HG03457 (cell line): Measurements from ENCODE around the gene DDX5.
"Not testable (repeated sequence)": the region's sequence is repeated elsewhere in the genome, so short reads cannot be mapped to it uniquely, and the experiment has no call there.

Experiments used
- ATAC-seq: cut with Tn5 transposase; IDR thresholded peaks from one replicate; pipeline ENCODE4 v1.9.1; 2021; ENCODE audit warnings: moderate number of reproducible peaks; ENCODE audit not compliant: unreplicated experiment

Gene DDX5

DNA sequence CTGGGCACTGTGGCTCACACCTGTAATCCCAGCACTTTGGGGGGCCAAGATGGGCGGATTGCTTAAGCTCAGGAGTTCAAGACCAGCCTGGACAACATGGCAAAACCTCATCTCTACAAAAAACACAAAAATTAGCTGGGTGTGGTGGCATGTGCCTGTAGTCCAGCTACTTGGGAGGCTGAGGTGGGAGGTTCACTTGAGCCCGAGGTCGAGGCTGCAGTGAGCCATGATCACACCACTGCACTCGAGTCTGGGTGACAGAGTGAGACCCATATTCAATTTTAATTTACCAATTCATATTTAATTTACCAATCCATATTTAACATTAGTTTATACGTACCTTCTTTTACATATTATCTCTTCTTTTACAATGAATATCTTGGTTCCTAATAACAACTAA lies 10.8 kb downstream of the DDX5 start:
- ATAC-seq = not testable (repeated sequence)

GRCh38 chr17:64494121-64494520 lies 12.0 kb downstream of the DDX5 start:
- no peak for ATAC-seq

GRCh38 chr17:64492481-64493109 lies 13.5 kb downstream of the DDX5 start:
- no peak for ATAC-seq

- no peak for ATAC-seq
These were observed 14.1 kb downstream of the DDX5 start for GRCh38 chr17:64491994-64492393.

DNA sequence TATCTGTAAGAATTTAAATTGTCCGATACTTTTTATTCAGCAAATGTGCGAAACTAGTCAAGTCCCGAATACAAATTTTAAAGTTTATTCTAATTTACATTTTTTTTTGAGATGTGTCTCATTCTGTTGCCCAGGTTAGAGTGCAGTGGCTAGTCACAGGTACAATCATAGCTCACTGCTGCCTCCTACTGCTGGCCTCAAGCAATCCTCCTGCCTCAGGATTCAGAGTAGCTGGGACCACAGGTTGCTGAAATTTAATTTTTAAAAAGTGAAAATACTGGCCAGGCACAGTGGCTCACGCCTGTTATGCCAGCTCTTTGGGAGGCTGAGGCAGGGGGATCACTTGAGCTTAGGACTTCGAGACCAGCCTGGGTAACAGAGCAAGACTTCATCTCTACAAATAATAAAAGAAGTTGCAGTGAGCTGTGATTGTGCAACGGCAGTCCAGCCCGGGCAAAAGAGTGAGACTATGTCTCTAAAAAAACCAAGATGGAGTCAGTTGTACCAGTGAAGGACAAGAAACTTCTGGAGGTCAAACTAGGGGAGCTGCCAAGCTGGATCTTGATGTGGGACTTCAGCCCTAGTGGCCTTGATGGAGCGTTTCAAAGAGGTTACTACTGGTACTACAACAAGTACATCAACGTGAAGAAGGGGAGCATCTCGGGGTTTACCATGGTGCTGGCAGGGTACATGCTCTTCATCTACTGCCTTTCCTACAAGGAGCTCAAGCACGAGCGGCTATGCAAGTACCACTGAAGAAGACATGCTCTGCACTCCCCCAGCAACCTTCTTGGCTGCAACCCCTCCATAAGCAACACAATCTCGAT lies 14.8 kb downstream of the DDX5 start:
- ATAC-seq = no peak

DNA sequence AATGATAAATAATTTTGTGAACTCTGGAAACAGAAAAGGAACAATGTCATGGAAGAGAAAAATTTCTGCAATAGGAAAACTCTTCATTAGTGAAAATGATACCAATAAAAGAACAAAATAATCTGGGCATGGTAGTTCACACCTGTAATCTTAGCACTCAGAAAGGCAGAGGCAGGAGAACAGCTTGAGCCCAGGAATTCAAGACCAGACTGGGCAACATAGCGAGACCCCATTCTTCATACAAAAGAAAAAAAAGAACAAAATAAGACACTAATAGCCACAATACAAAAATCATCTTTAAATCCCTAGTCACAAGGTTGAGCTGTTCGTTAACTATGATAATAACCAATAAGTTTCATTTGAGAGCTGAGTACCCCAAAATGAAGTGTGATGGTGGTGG lies 17.8 kb downstream of the DDX5 start:
- ATAC-seq = no peak

DNA sequence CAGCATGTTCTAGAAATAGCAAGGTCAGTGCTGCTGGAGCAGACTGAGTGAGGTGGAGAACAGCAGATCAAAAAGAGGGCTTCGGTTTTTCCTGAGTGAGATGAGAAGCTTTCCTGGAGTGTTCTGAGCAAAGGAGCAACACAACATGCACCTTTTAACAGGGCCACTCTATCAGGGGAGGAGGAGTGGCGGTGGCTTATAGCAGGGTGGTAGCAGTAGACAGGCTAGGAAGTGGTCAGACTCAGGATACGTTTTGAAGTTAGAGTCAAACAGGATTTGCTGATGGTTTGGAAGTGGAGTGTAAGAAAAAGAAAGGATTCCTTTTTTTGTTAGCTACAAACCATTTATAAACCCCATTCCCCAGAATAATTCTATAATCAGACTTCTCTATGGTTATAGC lies 21.7 kb downstream of the DDX5 start:
- no peak for ATAC-seq

DNA sequence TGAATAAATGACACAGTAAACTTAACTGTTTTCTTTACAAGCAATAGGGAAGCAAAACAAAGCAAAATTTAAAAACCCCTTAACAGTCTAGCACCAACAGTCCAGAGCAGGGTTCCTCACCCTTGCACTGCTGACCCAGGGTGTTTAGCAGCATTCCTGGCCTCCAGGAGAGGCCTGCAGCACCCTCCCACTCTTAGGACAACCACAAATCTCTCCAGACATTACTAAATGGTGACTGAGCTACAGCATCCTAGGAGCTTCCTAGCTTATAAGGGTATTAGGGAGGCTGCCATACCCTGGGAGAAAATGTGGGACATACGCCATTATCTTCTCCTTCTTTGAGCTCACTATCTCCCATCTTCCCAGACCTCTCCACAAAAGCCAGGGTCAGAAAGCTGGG lies 25.1 kb downstream of the DDX5 start:
- ATAC-seq = no peak

DNA sequence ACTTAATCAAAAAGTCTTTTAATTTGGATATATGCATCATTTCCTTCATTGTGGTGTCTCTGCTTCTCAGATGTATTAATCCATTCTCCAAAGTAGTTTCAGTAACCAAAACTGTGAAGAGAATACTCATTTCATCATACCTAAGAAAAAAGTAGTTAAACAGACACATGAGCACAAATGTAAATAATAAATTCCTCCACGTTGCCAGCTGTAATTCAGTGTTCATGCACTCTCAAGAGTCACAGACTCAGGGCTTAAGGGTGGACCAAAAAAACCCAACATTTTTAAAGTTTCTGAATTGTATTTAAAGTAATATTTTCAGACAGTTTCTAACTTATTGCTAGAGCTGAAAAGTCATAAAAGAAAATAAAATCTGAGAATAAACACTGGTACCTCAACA lies 28.2 kb downstream of the DDX5 start:
- ATAC-seq = no peak

- ATAC-seq = no peak
These were observed 33.5 kb downstream of the DDX5 start for GRCh38 chr17:64472564-64472963.

DNA sequence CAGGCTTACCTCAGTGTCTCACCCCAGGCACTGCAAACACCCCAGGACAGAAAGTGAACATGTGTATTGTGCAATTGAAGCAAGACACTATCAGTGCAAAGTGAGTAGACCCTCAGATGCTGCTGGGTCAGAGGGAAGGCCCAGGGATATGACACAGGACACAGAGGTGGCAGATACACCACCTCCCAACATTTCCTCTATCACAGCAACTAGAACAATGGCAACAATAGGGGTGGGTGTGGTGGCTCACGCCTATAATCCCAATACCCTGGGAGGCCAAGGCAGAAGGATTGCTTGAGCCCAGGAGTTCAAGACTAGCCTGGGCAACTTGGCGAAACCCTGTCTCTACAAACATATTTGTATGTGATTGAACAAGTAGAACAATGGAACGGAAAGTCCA lies 34.6 kb downstream of the DDX5 start:
- no peak for ATAC-seq

DNA sequence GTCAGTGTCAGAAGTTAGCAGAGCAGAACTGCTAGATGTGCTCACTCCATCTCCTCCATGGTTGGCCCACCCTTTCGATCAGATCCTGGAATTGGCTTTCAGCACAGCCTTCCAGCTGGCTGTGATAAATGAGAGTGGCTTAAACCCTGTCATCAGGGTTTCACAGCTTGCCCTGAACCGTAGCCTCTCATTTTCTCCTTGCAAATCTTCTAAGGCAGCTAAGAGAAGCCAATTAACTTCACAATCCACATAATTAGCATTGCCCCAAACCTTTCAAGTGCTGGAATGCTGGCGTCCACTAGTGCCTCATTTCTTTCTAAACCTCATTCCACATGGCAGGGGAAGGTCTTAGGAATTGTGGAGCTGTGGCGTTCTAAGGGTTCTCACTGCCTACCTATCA lies 35.5 kb downstream of the DDX5 start:
- ATAC-seq = no peak

- ATAC-seq = not testable (repeated sequence)
These were observed 39.3 kb downstream of the DDX5 start for GRCh38 chr17:64466834-64467233.

DNA sequence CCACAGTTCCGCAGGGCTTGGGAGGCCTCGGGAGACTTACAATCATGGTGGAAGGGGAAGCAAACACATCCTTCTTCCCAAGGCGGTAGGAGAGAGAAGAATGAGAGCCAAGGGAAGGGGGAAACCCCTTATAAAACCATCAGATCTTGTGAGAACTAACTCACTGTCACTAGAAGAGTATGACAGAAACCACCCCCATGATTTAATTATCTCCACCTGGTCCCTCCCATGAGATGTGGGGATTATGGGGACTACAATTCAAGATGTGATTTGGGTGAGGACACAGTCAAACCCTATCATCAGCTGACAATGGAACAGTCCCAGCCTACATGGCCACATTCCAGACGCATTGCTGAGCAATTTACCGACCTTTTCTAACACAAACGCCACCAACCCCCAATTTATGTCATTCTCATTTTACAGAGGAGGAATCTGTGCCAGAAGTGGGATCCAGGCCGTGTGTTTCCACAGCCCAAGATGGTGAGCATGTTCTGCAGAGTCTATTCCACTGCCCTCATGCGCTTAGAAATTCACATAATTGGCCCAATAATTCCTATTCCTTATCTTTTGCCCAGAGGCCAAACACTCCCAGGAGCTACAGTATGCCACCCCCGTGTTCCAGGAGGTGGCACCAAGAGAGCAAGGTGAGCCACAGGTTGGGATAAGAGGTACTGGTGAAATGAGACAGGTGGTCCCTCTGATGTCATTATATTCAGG lies 39.9 kb downstream of the DDX5 start:
- ATAC-seq = no peak

DNA sequence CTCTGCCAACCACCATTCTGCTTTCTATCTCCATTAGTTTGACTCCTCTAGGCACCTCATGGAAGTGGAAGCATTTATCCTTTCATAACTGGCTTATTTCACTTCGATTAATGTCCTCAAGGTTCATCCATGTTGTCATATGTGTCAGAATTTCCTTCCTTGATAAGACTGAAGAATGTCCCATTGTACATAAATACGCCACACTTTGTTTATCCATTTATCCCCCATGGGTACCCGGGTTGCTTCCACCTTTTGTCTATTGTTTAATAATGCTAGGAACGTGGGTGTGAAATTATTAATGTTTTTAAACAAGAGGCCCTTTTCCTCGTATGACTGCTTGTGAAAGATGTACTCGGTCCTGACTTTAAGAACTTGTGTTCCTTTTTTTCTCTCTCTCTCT lies 44.3 kb downstream of the DDX5 start:
- ATAC-seq = no peak

DNA sequence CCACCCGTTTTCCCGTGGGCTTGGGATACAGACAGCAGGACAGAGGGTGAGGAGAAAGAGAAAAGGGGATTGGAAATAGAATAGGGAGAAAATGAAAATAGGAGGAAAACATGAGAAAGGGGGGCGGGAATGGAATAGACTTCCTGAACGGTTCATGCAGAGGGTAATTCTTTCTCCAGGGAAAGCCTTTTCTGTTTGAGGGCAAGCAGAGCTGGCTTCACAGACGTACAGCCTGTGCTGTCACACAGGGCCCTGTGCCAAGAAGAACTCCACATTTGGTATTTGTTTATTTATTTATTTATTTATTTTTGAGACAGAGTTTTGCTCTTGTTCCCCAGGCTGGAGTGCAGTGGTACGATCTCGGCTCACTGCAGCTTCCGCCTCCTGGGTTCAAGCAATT lies 45.1 kb downstream of the DDX5 start:
- no peak for ATAC-seq

GRCh38 chr17:64459818-64460217 lies 46.3 kb downstream of the DDX5 start:
- not testable (repeated sequence) for ATAC-seq

- ATAC-seq = no peak
These were observed 46.8 kb downstream of the DDX5 start for GRCh38 chr17:64459284-64459747.

DNA sequence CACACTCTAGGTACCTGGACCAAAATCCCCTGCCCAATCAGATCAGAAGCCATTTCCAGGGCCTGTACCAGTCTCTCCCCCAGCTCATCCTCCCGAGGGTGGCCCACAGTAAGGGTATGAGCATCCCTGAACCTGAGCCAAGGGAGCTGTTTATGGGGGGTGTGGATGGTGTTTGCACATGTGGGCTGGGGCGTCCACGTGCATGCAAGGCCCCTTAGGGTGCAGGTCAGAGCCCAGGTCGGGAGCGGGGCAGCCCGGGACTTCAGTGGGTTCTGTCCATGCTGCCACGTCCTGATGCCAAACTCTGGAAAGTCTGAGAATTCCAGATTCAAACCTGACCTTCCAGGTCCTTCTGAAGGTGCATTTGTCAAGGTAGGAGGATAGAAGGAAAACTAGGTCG lies 47.3 kb downstream of the DDX5 start:
- ATAC-seq = no peak

DNA sequence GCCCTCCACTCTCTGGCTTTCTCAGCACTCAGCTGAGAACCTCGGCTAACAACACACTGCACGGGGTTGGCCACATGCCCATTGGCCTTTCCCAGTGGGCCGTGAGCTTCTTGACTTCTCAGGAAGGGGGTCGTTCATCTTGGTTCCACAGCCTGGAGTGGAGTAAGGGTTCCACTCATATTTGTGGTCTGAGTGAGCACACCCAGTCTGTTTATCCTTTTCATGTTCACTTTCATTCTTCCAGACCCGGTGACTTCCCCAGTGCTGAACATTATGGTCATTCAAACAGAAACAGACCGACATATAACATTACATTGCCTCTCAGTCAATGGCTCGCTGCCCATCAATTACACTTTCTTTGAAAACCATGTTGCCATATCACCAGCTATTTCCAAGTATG lies 48.9 kb downstream of the DDX5 start:
- no peak for ATAC-seq

DNA sequence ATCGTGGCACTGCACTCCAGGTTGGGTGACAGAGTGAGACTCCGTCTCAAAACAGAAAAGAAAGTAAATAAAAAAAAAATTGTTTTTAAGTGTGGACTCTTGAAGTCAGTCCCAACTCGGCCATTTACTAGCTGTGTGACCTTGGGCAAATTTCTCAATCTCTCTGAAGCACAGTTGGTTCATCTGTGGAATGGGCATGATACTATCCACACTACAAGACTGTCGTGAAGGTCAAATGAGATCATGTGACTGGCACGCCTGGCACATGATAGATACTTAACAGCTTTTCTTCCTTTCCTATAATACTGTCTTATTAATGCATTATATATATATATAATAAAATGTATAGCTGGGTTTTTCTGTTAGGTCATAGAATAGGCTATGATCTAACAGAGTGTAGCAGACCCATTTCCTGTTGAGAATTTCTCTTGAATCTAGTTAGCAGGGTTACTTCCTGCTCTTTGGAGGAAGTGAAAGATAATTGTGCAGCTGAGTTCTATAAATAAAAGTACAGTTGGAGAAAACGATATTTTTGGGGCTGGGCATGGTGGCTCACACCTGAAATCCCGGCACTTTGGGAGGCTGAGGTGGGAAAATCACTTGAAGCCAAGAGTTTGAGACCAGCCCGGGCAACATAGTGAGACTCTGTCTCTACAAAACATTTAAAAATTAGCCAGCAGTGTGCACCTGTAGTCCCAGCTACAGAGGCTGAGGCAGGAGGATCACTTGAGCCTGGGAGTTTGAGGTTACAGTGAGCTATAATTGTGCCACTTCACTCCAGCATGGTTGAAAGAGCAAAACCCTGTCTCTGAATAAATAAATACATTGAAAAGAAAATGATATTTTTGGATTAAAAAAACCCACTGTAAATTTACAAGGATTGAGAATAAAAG lies 49.9 kb downstream of the DDX5 start:
- ATAC-seq = no peak
